Lung microvascular endothelial cell (primary cell): Measurements from ENCODE around the gene SKA3. TPM values are rescaled to one million over a fixed set of nuclear protein-coding genes. Genes with fewer than 3 reads are reported as not detected.
"Not testable (repeated sequence)": the region's sequence is repeated elsewhere in the genome, so short reads cannot be mapped to it uniquely, and the experiment has no call there.

Source experiments
- DNase-seq, 2 donors: peaks; one replicate each; pipeline versions ENCODE4 v3.0.0 to v3.0.0-alpha.2; 2010; ENCODE audit warnings: low read depth in 2 of 2
- total RNA-seq: library from RNA; depleted of rRNA; stranded (reverse); fragments of >200 nt; gene quantifications from 2 replicates; pipeline ENCODE4 v1.2.1, GENCODE V29; 2014

The SKA3 gene
- total RNA-seq, 1 donor from 2014 or later = 1.8 TPM

DNA sequence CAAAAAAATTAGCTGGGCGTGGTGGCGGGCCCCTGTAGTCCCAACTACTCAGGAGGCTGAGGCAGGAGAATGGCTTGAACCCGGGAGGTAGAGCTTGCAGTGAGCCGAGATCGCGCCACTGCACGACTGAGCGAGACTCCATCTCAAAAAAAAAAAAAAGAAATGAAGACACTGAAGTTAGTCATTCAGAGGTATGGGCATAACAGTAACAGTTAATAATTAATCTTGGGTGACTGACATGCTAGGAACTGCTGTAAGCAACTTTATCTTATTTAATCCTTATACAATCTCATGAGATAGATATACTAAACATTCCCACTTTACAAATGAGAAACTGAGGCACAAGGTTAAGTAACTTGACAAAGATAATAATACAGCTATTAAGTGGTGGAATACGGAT, 4.9 kb downstream of the SKA3 start:
- no peak for DNase-seq

DNA sequence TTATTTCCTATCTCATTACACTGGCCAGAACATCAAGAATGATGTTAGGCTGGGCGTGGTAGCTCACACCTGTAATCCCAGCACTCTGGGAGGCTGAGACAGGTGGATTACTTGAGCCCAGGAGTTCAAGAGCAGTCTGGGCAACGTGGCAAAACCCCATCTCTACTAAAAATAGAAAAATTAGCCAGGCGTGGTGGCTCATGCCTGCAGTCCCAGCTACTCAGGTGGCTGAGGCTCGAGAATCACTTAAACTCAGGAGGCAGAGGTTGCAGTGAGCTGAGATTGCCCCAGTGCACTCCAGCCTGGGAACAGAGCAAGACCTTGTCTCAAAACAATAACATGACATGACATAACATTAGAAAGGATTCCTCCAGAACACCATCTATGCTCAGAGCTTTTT, 10.7 kb downstream of the SKA3 start:
- DNase-seq = not testable (repeated sequence)

DNA sequence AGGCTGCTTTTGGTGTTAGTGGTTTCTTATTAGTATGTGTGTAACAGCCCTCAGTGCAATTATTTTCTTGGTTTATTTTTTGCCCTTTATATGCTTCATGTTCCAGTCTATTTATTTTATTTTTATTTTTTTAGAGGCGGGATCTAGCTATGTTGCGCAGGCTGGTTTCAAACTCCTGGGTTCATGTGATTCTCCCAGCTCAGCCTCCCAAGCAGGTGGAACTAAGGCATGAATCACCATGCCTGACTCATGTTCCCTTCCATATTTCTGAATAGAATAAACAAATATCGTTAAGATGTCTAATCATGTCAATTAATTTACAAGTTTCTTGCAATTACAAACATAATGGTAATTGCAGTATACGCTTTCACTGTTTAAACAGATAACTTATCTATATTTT, 11.7 kb downstream of the SKA3 start:
- peak in 1 of 2 donors; percentile 54 for DNase-seq

DNA sequence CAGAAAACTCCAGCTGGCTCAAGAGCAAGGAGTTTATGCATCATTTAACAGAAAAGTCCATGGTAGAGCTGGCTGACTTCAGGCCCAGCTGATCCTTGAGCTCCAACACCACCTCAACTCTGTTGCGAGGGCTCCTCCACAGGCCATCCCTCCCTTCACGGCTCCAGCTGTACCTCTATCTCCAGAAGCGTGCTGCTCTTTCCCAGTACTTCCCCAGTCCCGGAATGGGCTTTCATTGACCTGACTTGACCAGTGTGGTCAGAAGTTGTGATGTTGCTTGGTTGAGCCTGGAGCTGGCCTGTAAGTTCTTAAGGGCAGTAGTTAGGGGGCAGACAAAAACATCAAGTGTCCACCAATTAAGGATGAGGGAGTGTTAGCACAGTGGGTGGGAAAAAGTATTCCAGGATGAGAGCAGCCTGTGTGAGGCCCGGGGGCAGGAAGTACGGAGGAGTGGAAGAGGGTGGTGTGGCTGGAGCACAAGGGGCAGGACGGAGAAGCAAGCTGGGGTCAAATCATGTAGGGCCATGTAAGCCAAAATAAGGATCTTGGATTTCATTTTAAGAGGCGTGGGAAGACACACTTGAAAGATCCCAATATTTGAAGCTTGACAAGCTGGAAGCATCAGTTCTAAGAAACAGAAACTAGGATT, 24.0 kb downstream of the SKA3 start:
- DNase-seq = no peak

- DNase-seq = peak in 1 of 2 donors; percentile 57
These were observed 26.3 kb downstream of the SKA3 start for GRCh38 chr13:21150013-21150412.

GRCh38 chr13:21149568-21149967, 26.8 kb downstream of the SKA3 start:
- peak in 1 of 2 donors; percentile 27 for DNase-seq

- DNase-seq = no peak
These were observed 27.6 kb downstream of the SKA3 start for GRCh38 chr13:21148557-21149258.

DNA sequence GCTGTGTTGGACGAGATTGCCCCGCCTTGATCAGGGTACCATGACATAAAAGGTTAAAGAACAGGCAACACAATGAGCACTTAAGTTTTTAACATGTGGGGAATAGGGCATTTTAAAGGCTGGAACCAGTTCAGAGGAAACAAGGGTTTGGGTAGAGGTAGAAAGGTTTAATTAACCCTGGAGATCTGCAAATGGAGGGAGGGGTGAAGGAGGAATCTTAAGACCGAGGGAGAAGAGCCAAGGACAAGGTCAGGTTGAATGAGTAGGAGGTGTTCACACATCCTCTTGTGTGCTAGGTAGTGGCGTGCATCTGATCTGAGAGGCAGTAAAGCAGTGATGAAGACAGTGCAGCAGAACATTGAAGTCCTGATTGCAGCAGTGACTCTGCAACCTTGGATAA, 28.5 kb downstream of the SKA3 start:
- no peak for DNase-seq

GRCh38 chr13:21142766-21143165, 33.6 kb downstream of the SKA3 start:
- DNase-seq = no peak

- no peak for DNase-seq
These were observed 37.0 kb downstream of the SKA3 start for GRCh38 chr13:21139374-21139773.

DNA sequence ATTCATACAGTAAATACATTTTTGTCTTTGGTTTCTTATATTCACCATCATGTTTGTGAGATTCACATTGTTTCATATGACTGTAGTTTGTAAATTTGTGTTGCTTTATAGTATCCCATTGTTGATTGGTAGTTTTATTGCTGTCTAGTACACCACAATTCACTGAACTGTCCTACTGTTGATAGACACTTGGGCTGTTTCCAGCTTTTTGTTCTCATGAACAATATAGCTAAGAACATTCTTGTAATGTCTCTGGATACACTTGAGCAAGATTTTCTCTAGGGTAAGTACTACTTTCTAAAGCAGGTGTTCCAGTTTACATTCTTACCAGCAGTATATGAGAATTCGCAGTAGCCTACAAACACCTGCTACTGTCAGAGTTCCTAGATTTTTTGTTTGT, 37.8 kb downstream of the SKA3 start:
- DNase-seq = peak; percentile 24 to 78

GRCh38 chr13:21137696-21138095, 38.7 kb downstream of the SKA3 start:
- DNase-seq = peak in 1 of 2 donors; percentile 35

DNA sequence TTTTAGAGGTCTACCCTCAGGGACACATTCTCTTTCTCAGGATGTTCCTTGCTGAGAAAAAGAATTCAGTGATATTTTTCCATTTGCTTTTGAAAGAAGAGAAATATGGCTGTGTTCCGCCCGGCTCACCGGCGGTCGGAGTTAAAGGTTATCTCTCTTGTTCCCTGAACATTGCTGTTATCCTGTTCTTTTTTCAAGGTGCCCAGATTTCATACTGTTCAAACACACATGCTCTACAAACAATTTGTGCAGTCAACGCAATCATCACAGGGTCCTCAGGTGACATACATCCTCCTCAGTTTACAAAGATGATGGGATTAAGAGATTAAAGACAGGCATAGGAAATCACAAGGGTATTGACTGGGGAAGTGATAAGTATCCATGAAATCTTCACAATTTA, 40.5 kb downstream of the SKA3 start:
- DNase-seq = not testable (repeated sequence)

GRCh38 chr13:21134475-21134874, 41.9 kb downstream of the SKA3 start:
- no peak for DNase-seq

DNA sequence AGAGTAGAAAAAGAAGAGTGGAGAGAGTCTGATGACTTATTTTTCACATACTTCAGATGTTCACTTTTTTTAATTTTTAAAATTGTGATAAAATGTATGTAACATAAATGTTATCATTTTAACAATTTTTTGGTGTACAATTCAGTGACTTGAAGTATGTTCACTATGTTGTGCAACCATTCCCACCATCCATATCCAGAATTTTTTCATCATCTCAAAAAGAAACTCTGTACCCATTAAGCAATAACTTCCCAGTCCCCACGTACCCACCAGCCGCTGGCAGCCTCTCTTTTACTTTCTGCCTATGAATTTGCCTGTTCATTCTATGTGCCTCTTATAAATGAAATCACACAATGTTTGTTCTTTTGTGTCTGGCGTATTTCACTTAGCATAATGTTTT, 43.3 kb downstream of the SKA3 start:
- no peak for DNase-seq

DNA sequence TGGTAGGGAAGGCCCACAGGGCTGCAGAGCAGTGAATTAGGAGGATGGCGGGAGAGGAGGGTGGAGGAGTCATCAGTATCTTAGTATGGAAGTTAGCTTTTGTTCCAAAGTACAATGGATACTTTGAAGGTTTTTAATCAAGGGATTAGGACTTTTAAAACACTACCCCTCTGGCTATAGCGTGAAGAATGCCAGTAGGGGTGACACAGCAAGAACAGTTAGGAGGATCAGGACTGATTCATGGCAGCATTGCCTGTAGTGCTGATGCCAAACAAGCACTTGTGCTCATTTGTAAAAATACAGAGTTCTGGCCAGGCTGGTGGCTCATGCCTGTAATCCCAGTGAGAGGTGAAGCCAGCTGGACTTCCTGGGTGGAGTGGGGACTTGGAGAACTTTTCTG, 46.2 kb downstream of the SKA3 start:
- DNase-seq = no peak

DNA sequence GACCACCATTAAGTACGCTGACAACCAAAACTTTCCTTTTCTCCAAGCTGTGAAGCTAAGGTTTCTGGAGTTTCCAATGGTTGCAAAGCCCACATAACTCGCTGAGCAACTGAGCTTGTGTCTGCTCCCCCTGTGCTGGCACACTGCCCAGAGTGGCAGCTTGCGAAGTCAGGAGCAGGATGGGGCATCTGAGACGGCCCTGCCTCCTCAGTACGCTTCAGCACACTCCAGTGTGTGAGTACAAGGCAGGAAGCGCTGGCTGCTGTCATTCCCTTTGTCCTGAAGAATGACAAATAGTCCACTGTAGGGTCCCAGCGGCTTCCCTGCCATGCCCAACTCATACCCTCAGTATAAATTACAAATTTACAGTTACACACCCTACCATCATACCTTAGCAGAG, 51.5 kb downstream of the SKA3 start:
- peak; percentile 32 to 75 for DNase-seq

- DNase-seq = no peak
These were observed 52.4 kb downstream of the SKA3 start for GRCh38 chr13:21123956-21124355.

GRCh38 chr13:21121616-21122015, 54.7 kb downstream of the SKA3 start:
- DNase-seq = no peak

DNA sequence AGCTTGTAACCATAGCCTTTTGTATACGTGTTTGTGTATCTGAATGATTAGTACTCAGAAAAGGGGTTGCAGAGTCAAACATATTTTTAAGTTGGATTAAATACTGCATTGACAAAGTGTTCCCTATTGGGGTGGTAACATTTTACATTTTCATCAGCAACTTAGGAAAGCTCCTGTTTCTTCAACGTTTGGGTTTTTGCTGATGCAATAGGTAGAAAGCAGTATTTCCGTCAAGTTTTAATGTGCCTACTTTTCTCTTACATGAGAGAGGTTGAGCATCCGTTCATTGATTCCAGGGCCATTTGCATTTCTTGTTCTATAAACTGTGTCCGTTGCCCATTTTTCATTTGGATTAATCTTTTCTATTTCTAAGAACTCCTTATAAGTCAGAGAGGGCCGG, 56.2 kb downstream of the SKA3 start:
- no peak for DNase-seq

DNA sequence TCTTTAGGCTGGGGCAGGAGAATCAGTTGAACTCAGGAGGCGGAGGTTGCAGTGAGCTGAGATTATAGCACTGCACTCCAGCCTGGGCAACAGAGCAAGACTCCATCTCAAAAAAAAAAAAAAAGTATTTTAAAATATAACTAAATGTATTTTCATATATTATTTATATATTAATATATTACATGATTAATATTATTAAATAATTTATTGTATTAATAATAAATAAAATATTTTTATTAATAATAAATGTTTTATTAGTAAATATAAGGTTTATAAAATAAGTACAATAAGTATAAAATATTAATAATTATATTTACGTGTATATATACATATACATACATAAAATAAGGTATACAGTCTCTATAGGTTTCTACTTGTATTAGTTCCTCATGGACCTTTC, 56.8 kb downstream of the SKA3 start:
- no peak for DNase-seq

DNA sequence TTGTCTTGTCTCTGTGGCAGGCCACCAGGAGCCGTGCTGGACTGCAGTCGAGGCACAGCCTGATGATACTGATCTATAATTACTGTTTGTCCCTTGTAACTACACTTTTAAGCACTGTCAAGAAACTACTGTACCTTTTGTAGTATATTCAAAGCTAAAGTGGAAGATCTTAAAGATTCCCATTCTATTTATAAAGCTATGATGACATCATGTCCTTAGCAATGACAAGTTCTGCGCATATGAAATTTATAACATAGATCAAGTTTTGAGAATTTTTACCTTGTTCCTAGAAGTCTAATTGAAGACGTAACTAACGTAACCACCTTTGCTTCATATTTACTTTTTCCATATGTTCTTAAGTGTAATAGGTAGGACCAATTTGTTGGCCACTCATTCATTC, 58.2 kb downstream of the SKA3 start:
- DNase-seq = no peak

DNA sequence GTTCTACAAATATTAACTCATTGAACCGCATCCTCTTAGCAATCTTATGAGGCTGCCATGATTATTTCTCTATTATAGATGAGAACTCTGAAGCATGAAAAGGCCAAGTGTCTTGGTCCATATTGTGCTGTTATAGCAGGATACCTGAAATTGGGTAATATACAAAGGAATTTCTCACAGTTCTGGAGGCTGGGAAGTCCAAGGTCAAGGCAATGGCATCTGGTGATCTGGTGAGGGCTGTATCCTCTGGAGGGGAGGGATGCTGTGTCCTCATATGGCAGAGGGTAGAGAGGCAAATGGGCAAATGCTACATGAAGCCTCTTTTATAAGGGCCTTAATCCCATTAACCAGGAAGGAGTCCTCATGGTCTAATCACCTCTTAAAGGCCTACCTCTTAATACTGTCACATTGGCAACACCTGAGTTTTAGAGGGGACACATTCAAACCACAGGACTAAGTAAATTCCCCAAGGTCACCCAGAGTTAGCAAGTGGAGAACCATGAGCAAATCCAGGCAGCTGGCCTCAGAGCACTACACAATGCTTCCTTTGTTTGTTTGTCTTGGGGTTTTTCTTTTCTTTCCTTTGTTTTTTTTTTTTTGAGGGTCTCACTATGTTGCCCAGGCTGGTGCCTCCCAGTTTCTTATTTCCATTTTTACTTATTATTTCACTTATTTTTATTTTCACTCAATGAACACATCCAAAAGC, 59.1 kb downstream of the SKA3 start:
- no peak for DNase-seq
